ENCODE data around the gene RASA3. TPM values are rescaled to one million over a fixed set of nuclear protein-coding genes. Genes with fewer than 3 reads are reported as not detected.

RASA3 gene
- total and polyA plus RNA-seq, 9 of the 15 experiments (the other 6 are each of a cell fraction or from before 2014, with no cell fraction given) = 0.72 to 25.3 (median 14.4) TPM

- TF ChIP-seq U2AF2 (optimal IDR thresholded peaks at IDR 0.05; ENCODE audit: low read depth, low read length) = no peak
- TF ChIP-seq ZNF512 (tag; IDR thresholded peaks at IDR 0.05) = no peak
- TF ChIP-seq, protein P1, sequence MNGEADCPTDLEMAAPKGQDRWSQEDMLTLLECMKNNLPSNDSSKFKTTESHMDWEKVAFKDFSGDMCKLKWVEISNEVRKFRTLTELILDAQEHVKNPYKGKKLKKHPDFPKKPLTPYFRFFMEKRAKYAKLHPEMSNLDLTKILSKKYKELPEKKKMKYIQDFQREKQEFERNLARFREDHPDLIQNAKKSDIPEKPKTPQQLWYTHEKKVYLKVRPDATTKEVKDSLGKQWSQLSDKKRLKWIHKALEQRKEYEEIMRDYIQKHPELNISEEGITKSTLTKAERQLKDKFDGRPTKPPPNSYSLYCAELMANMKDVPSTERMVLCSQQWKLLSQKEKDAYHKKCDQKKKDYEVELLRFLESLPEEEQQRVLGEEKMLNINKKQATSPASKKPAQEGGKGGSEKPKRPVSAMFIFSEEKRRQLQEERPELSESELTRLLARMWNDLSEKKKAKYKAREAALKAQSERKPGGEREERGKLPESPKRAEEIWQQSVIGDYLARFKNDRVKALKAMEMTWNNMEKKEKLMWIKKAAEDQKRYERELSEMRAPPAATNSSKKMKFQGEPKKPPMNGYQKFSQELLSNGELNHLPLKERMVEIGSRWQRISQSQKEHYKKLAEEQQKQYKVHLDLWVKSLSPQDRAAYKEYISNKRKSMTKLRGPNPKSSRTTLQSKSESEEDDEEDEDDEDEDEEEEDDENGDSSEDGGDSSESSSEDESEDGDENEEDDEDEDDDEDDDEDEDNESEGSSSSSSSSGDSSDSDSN (IDR thresholded peaks at IDR 0.05; ENCODE audit: borderline replicate concordance in 1 of 2, low read depth in 2 of 2, low read length in 2 of 2) = 0 out of 4 replicates have a peak, but pooled peaks of 1 of the 2 experiments have one; percentile 37
- no peak for TF ChIP-seq ZNF655 (CRISPR knock-in tag; IDR thresholded peaks at IDR 0.05)
- TF ChIP-seq, protein P2, sequence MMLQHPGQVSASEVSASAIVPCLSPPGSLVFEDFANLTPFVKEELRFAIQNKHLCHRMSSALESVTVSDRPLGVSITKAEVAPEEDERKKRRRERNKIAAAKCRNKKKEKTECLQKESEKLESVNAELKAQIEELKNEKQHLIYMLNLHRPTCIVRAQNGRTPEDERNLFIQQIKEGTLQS (IDR thresholded peaks at IDR 0.05) = peak; percentile 94
- TF ChIP-seq, protein P2 (CRISPR knock-in tag; conservative IDR thresholded peaks at IDR 0.05) = peak; percentile 89
- peak; percentile 87 to 93 for TF ChIP-seq MNT (conservative IDR thresholded peaks at IDR 0.05)
- TF ChIP-seq YBX1 (IDR thresholded peaks at IDR 0.05) = no peak
- TF ChIP-seq, protein P3, sequence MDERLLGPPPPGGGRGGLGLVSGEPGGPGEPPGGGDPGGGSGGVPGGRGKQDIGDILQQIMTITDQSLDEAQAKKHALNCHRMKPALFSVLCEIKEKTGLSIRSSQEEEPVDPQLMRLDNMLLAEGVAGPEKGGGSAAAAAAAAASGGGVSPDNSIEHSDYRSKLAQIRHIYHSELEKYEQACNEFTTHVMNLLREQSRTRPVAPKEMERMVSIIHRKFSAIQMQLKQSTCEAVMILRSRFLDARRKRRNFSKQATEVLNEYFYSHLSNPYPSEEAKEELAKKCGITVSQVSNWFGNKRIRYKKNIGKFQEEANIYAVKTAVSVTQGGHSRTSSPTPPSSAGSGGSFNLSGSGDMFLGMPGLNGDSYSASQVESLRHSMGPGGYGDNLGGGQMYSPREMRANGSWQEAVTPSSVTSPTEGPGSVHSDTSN (CRISPR knock-in tag; IDR thresholded peaks at IDR 0.05; ENCODE audit: low read depth) = no peak
- TF ChIP-seq, protein P3 (tag; conservative IDR thresholded peaks at IDR 0.05; ENCODE audit: low read depth) = no peak
- no peak for TF ChIP-seq EGR1 (conservative IDR thresholded peaks at IDR 0.05)
These were observed 127.8 kb downstream of the RASA3 start (continued) for GRCh38 chr13:114004420-114005205.

All from K562 (cell line).